Renal cortex interstitium (tissue), 11 donors: ENCODE results near the gene MAPK4. TPM values are rescaled to one million over a fixed set of nuclear protein-coding genes. Genes with fewer than 3 reads are reported as not detected.

ENCODE experiments used
- DNase-seq, 11 donors: peaks; one replicate each; pipeline ENCODE4 v3.0.0-alpha.2; 2013; ENCODE audit warnings: low read depth in 9 of 11, low spot score in 4 of 11; ENCODE audit errors: extremely low read depth in 1 of 11
- polyA plus RNA-seq, 3 donors: library from polyadenylated mRNA; unstranded; fragments of 120-200 nt; gene quantifications; one replicate each; pipeline ENCODE4 v1.2.1, GENCODE V29; 2013; ENCODE audit not compliant: insufficient read length in 3 of 3

The MAPK4 gene
- polyA plus RNA-seq, 3 donors: 9.1 to 10.5 (median 9.7) TPM

- DNase-seq: no peak
Measured at GRCh38 chr18:50726960-50727589, 167.2 kb downstream of the MAPK4 start.

DNA sequence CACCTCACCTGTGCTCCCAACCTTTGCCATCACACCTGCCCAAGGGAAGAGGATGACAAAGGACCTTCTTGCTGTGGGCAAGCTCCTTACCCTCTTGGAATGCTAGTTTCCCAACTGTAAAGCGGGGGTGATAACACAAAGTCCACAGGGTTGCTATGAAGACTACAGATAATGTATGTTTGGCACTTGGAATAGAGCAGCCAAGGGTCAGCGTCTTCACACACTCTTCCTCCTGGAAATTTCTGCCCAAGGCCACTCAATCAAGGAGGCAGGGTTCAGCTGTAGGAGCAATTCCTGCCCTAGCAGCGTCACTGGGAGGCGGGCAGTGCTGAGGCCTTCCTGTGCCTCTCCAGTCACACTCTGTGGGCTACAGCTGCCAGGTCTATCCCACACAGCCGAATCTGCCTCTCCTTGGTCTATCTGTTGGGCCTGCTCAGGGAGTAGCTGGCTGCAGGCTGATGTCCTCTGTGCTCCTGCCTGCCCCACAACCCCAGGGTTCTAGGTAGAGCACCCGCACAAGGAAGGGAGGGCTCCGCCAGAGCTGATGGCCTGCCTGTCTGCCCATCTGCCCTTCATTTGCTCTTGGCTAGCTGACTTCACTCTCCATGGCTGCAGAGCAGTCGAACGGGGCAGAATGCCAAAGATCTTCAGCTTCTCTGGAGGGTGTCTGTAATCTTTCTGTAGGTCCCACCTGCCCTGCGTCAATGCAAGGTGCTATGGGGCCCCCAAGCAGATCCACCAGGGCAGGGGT, 168.0 kb downstream of the MAPK4 start:
- no peak for DNase-seq

GRCh38 chr18:50729376-50729775, 169.5 kb downstream of the MAPK4 start:
- DNase-seq: no peak

DNA sequence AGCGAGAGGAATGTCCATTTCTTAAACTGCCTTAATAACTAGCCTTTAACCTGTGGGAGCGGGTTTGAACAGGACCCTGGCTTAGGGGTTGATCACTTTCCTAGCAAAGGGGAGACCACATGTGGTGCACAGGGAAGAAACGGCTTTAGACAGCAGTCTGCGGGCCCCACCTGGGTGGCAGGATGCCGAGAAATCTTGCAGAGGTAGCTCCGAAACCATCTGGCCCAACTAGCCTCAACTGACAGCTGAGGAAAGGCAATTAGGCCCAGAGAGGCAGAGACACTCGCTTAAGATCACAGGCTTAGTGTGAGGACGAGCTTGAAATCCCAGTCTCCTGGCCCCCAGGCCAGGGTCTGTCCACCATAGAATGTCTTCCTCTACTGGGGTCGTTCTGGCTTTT, 170.1 kb downstream of the MAPK4 start:
- DNase-seq: no peak

GRCh38 chr18:50734342-50734741, 174.5 kb downstream of the MAPK4 start:
- no peak for DNase-seq

GRCh38 chr18:50734886-50735285, 175.0 kb downstream of the MAPK4 start:
- no peak for DNase-seq

DNA sequence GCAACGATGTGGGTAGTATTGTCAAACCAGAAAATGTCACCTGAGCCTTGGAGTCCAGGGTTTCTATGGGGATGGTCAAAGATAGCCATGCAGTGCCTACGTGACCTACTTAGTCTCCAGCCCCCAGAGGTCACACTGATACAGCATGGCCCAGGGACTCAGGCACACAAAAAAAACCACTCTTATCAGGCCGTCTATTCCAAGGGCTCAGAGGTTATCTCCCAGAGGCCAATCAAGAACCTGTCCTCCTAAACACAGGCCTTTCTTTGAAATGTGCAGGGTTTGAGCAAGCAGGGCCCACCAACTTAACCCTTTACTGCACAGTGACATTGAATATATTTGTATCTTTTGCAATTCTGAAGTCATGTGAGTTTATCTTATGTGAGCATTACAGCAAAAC, 177.2 kb downstream of the MAPK4 start:
- no peak for DNase-seq

DNA sequence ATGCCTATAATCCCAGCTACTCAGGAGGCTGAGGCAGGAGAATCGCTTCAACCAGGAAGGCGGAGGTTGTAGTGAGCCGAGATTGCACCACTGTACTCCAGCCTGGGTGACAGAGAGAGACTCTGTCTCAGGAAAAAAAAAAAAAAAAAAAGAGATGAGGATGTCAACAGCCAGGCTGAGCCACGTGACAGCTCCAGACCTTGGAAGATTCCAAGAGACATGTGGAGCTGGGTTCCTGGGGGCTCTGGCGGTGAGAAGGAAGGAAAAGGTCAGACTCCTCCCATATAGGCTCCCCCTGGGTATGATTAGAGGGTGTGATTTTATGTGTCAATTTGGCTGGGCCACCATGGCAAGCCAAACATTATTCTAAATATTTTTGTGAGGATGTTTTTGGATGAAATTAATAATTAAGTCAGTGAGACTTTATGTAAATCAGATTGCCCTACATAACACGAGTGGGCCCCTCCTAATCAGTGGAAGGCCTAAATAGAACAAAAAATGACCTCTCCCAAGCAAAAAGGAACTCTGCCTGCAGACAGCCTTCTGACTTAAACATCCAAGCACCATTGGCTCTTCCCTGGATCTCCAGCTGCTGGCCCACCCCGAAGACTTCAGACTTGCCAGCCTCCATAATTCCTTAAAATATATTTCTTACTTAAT, 178.3 kb downstream of the MAPK4 start:
- no peak for DNase-seq

DNA sequence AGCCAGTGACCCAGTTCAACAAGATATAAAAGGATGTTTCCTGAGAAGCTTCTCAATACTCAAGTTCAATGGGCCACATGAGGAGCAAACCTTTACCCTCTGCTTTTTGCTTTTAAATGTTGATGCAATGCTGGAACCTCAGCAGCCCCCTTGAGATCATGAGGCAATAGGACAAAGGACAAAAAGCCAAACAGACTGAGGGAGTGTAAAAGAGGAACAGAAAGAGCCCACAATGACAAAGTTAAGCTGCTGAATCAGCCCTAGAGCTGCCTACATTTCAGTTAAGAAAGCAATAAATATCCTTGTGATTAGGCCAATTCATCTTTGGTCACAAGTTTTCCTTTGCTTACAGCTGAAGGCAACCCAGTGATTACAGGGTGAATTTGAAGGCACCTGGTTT, 183.1 kb downstream of the MAPK4 start:
- no peak for DNase-seq

DNA sequence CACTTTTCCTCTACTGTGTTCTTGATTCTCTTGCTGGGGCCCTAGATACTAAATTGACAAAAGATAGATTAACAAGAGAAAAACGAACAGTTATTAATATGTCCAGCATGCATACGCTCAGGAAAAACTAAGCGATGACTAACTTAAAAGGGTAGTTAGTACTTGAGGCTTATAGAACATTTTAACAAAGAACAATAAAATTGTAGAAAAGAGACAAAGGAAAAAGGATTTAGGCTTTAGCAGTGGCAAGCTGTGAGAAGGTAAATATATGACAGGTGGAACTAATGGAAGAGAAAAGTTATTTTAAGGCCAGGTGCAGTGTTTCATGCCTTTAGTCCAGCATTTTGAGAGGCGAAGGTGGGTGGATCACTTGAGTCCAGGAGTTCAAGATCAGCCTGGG, 184.4 kb downstream of the MAPK4 start:
- no peak for DNase-seq

GRCh38 chr18:50745945-50746344, 186.1 kb downstream of the MAPK4 start:
- no peak for DNase-seq

DNA sequence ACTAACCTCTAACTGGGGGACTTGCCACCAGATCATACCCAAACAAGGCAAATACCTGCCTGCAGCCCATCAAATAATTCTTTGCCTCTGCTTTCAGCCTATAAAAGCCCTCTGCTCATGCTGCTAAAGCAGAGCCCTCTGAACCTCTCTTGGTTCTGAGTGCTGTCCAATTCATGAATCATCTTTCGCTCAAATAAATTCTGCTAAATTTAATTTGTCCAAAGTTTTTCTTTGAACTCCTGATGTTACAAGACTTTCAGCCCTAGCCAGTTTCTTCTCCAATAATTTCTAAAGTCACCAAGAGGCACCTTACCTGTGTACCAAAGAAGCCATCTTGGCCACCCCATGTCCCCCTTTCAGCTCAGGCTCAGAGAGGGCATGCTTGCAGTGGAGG, 188.0 kb downstream of the MAPK4 start:
- no peak for DNase-seq

GRCh38 chr18:50748243-50749229, 188.6 kb downstream of the MAPK4 start:
- DNase-seq: peak in 4 of 11 donors; percentile 26 to 46 (median 42)

GRCh38 chr18:50749421-50749820, 189.5 kb downstream of the MAPK4 start:
- DNase-seq: no peak

- no peak for DNase-seq
Measured at GRCh38 chr18:50749945-50750344, 190.1 kb downstream of the MAPK4 start.

DNA sequence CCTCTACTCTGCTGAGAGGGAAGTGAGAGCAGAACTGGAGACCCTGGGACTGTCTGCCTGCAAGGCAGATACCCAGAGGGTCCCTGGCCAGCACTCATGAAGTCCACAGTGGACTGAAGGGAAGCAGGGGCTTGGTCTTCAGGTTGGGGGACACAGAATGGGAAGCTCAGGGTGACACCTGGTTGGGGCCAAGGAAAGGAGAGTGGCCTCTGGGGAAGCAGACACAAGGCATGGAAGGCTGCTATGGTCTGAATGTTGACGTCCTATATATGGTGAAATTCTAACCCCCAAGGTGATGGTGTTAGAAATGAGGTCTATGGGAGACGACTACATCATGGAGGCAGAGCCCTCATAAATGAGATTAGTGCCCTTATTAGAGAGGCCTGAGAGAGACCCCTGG, 190.7 kb downstream of the MAPK4 start:
- DNase-seq: no peak

- peak in 1 of 11 donors; percentile 31 for DNase-seq
Measured at GRCh38 chr18:50751490-50751889, 191.6 kb downstream of the MAPK4 start.

- no peak for DNase-seq
Measured at GRCh38 chr18:50751947-50752346, 192.1 kb downstream of the MAPK4 start.

GRCh38 chr18:50753311-50753710, 193.4 kb downstream of the MAPK4 start:
- no peak for DNase-seq
